ENCODE data around the gene DDX1.

Gene DDX1

GRCh38 chr2:15622614-15623480, 31.2 kb downstream of the DDX1 start:
- TF ChIP-seq TAF1 (IDR thresholded peaks at IDR 0.05; ENCODE audit: borderline replicate concordance, insufficient read depth, low read length) (no peak), POLR2AphosphoS5 (IDR thresholded peaks at IDR 0.05; ENCODE audit: low read depth, low read length) (no peak), FOXP2 (optimal IDR thresholded peaks at IDR 0.05; ENCODE audit: borderline replicate concordance, extremely low read depth, extremely low read length, insufficient read depth) (no peak), SIN3A (IDR thresholded peaks at IDR 0.05; ENCODE audit: borderline replicate concordance, insufficient read depth, low read length) (no peak), REST (IDR thresholded peaks at IDR 0.05; ENCODE audit: insufficient read depth in 1 of 2, low read depth in 2 of 2, low read length in 2 of 2) (no peak)

GRCh38 chr2:15623481-15623796, 31.8 kb downstream of the DDX1 start:
- no peak for TF ChIP-seq TAF1 (IDR thresholded peaks at IDR 0.05; ENCODE audit: borderline replicate concordance, insufficient read depth, low read length)
- no peak for TF ChIP-seq REST (IDR thresholded peaks at IDR 0.05; ENCODE audit: insufficient read depth in 1 of 2, low read depth in 2 of 2, low read length in 2 of 2)
- no peak for TF ChIP-seq SIN3A (IDR thresholded peaks at IDR 0.05; ENCODE audit: borderline replicate concordance, insufficient read depth, low read length)
- no peak for TF ChIP-seq FOXP2 (optimal IDR thresholded peaks at IDR 0.05; ENCODE audit: borderline replicate concordance, extremely low read depth, extremely low read length, insufficient read depth)
- TF ChIP-seq POLR2AphosphoS5 (IDR thresholded peaks at IDR 0.05; ENCODE audit: low read depth, low read length): no peak

- TF ChIP-seq REST (IDR thresholded peaks at IDR 0.05; ENCODE audit: insufficient read depth in 1 of 2, low read depth in 2 of 2, low read length in 2 of 2) (no peak), POLR2AphosphoS5 (IDR thresholded peaks at IDR 0.05; ENCODE audit: low read depth, low read length) (no peak), TAF1 (IDR thresholded peaks at IDR 0.05; ENCODE audit: borderline replicate concordance, insufficient read depth, low read length) (no peak), FOXP2 (optimal IDR thresholded peaks at IDR 0.05; ENCODE audit: borderline replicate concordance, extremely low read depth, extremely low read length, insufficient read depth) (no peak), SIN3A (IDR thresholded peaks at IDR 0.05; ENCODE audit: borderline replicate concordance, insufficient read depth, low read length) (no peak)
These were observed 32.4 kb downstream of the DDX1 start for GRCh38 chr2:15623898-15624541.

GRCh38 chr2:15624903-15625302, 33.2 kb downstream of the DDX1 start:
- no peak for TF ChIP-seq TAF1 (IDR thresholded peaks at IDR 0.05; ENCODE audit: borderline replicate concordance, insufficient read depth, low read length)
- TF ChIP-seq REST (IDR thresholded peaks at IDR 0.05; ENCODE audit: insufficient read depth in 1 of 2, low read depth in 2 of 2, low read length in 2 of 2): no peak
- no peak for TF ChIP-seq SIN3A (IDR thresholded peaks at IDR 0.05; ENCODE audit: borderline replicate concordance, insufficient read depth, low read length)
- TF ChIP-seq POLR2AphosphoS5 (IDR thresholded peaks at IDR 0.05; ENCODE audit: low read depth, low read length): no peak
- TF ChIP-seq FOXP2 (optimal IDR thresholded peaks at IDR 0.05; ENCODE audit: borderline replicate concordance, extremely low read depth, extremely low read length, insufficient read depth): no peak

Measured in PFSK-1 (cell line).